GM12878 (cell line): Measurements from ENCODE around the gene TMEM212. TPM values are rescaled to one million over a fixed set of nuclear protein-coding genes. Genes with fewer than 3 reads are reported as not detected.

ENCODE experiments used
- ATAC-seq: fragments of 200-7000 bp; cut with Tn5 transposase; 3 replicates; pipeline ENCODE4 v1.9.1; 2020; ENCODE audit warnings: mild to moderate bottlenecking, moderate library complexity
- BruUV-seq: library from RNA; stranded (reverse); fragments of 400-500 nt; replicated peaks from 2 replicates; lab custom pipeline; 2021; lab: Mats Ljungman, UMichigan
- CTCF ChIA-PET: fragments of 300-600 bp; sonication (Branson Sonifier 250); formaldehyde crosslinking; extraction: SDS; loops from one replicate; lab custom pipeline; 2021; ENCODE audit warnings: inconsistent platforms; lab: Yijun Ruan, JAX
- POLR2A ChIA-PET: fragments of 350-600 bp; formaldehyde crosslinking; extraction: SDS; loops from one replicate; lab custom pipeline; 2021; ENCODE audit warnings: inconsistent platforms; lab: Charles Lee
- RAD21 ChIA-PET: fragments of 300-600 bp; sonication (Branson Sonifier 250); formaldehyde crosslinking; loops from one replicate; lab custom pipeline; 2023; ENCODE audit warnings: antibody characterized with exemption; ENCODE audit not compliant: unreplicated experiment; lab: Charles Lee
- SMC1A ChIA-PET: fragments of 300-600 bp; sonication (Branson Sonifier 250); formaldehyde crosslinking; loops from one replicate; lab custom pipeline; 2023; ENCODE audit not compliant: unreplicated experiment, uncharacterized antibody; lab: Charles Lee
- DNase-seq: peaks from one replicate; pipeline ENCODE4 v3.0.0-alpha.2; 2011; ENCODE audit warnings: low read depth, low spot score
- FAIRE-seq: peaks from 3 replicates; lab custom pipeline; 2011; peaks lifted over from hg19 to GRCh38; lab: Jason Lieb, UNC
- H2AFZ ChIP-seq: 2 replicates; pipeline ENCODE4 v1.6.0; 2011; ENCODE audit warnings: low read depth, low read length, control low read depth; ENCODE audit not compliant: control insufficient read depth
- H3K27ac ChIP-seq: 2 replicates; pipeline ENCODE4 v1.5.1; 2011; ENCODE audit warnings: control low read depth; ENCODE audit not compliant: control insufficient read depth, insufficient read depth
- H3K27me3 ChIP-seq, 2 experiments: replicated peaks in 1 of 2; 2 replicates each; pipeline versions ENCODE4 v1.6.0 to v1.6.1; 2011; ENCODE audit warnings: low read length in 1 of 2; ENCODE audit not compliant: control insufficient read depth in 2 of 2, insufficient read depth in 2 of 2
- H3K36me3 ChIP-seq, 2 experiments: 2 replicates each; pipeline ENCODE4 v1.5.1; 2011; ENCODE audit warnings: low read length in 1 of 2; ENCODE audit not compliant: control insufficient read depth in 2 of 2, insufficient read depth in 2 of 2
- H3K4me1 ChIP-seq: 2 replicates; pipeline ENCODE4 v1.6.1; 2011; ENCODE audit warnings: mild to moderate bottlenecking, low read length, moderate library complexity, mixed read lengths; ENCODE audit not compliant: control insufficient read depth, insufficient read depth
- H3K4me2 ChIP-seq: 2 replicates; pipeline ENCODE4 v1.6.0; 2011; ENCODE audit warnings: control low read depth; ENCODE audit not compliant: control insufficient read depth, insufficient read depth
- H3K4me3 ChIP-seq: fragments of 200-600 bp; sonication (generic); 2 replicates; pipeline ENCODE4 v1.5.1; 2016
- H3K79me2 ChIP-seq: 2 replicates; pipeline ENCODE4 v1.6.0; 2011; ENCODE audit warnings: low read length; ENCODE audit not compliant: control insufficient read depth, insufficient read depth
- H3K9ac ChIP-seq: 2 replicates; pipeline ENCODE4 v1.8.0; 2011; ENCODE audit warnings: low read length, control low read depth, mixed read lengths; ENCODE audit not compliant: control insufficient read depth, insufficient read depth
- H3K9me3 ChIP-seq: replicated peaks from 3 replicates; pipeline ENCODE4 v1.5.1; 2011; ENCODE audit warnings: mild to moderate bottlenecking, low read length; ENCODE audit not compliant: control insufficient read depth, insufficient read depth
- H4K20me1 ChIP-seq: 2 replicates; pipeline ENCODE4 v1.6.0; 2011; ENCODE audit not compliant: control insufficient read depth, insufficient read depth
- CREM ChIP-seq: IDR thresholded peaks from 2 replicates; pipeline ENCODE4 v1.6.1; 2014; ENCODE audit warnings: antibody characterized with exemption, low read depth
- HCFC1 ChIP-seq: fragments of 150-350 bp; IDR thresholded peaks from 2 replicates; pipeline ENCODE4 v1.6.1; 2014; ENCODE audit warnings: low read length
- JUND ChIP-seq: IDR thresholded peaks from 2 replicates; pipeline ENCODE4 v1.6.1; 2012; ENCODE audit warnings: low read depth, mild to moderate bottlenecking, low read length, improper control_type of control experiment, moderate library complexity
- MYB ChIP-seq: fragments of 150-350 bp; IDR thresholded peaks from 2 replicates; pipeline ENCODE4 v1.6.1; 2014; ENCODE audit warnings: mild to moderate bottlenecking, low read depth, low read length, borderline replicate concordance
- PAX8 ChIP-seq: fragments of 450-650 bp; IDR thresholded peaks from 2 replicates; pipeline ENCODE4 v1.6.1; 2017; ENCODE audit warnings: mild to moderate bottlenecking, moderate library complexity
- RB1 ChIP-seq: fragments of 450-650 bp; formaldehyde crosslinking; IDR thresholded peaks from 2 replicates; pipeline ENCODE4 v1.6.1; 2017; ENCODE audit warnings: mild to moderate bottlenecking, borderline replicate concordance
- RBBP5 ChIP-seq: fragments of 200-600 bp; sonication (generic); conservative IDR thresholded peaks from 2 replicates; pipeline ENCODE4 v1.6.1; 2016
- SMAD5 ChIP-seq: IDR thresholded peaks from 2 replicates; pipeline ENCODE4 v1.6.1; 2016; ENCODE audit warnings: antibody characterized with exemption, low read depth
- ZNF384 ChIP-seq: IDR thresholded peaks from 2 replicates; pipeline ENCODE4 v1.6.1; 2012; ENCODE audit warnings: low read depth, mild to moderate bottlenecking, low read length, improper control_type of control experiment, borderline replicate concordance
- in situ Hi-C: fragments of 300-500 bp; cut with MboI; formaldehyde crosslinking; loops from 9 replicates; pipeline ENCODE4 v1.14.3; 2018; ENCODE audit warnings: mixed read lengths
- intact Hi-C: fragments of 100-400 bp; cut with micrococcal nuclease; formaldehyde crosslinking; loops from one replicate; pipeline ENCODE4 v1.14.2; 2022; ENCODE audit not compliant: unreplicated experiment
- polyA plus RNA-seq, 11 experiments: library from polyadenylated mRNA; depleted of rRNA in 4 of 11; unstranded in 6 of 11; stranded (reverse) in 5 of 11; fragments of >200 nt; fragmentation: Nextera tagmentation in 4 of 11; fragmentation: Illumina TruSeq in 1 of 11; extraction: Ambion mirVana in 4 of 11; extraction: Trizol in 1 of 11; gene quantifications; 1 replicate in 1 of 11; 2 replicates in 10 of 11; pipeline versions ENCODE4 v1.2.1 to v1.2.3, GENCODE V29; 2011 to 2016; ENCODE audit warnings: inconsistent platforms in 2 of 11, missing spikeins in 2 of 11, low read depth in 1 of 11
- total RNA-seq, 4 experiments: library from RNA; depleted of rRNA in 3 of 4; stranded (reverse); fragments of >200 nt in 3 of 4; fragmentation: Illumina TruSeq in 1 of 4; extraction: Trizol in 1 of 4; gene quantifications; 2 replicates each; pipeline versions ENCODE4 v1.2.1 to v1.2.3, GENCODE V29; 2013 to 2021
- TF ChIP-seq, protein P1 (sequence below): IDR thresholded peaks from 2 replicates; pipeline ENCODE4 v1.6.1; 2012; ENCODE audit warnings: mild to moderate bottlenecking, low read depth, low read length
- TF ChIP-seq, protein P2 (sequence below): fragments of 450-650 bp; IDR thresholded peaks from 2 replicates; pipeline ENCODE4 v1.6.1; 2014; ENCODE audit warnings: mild to moderate bottlenecking

The TMEM212 gene
- total and polyA plus RNA-seq, 10 of the 15 experiments (the other 5 are each of a cell fraction or from before 2014, with no cell fraction given), result not detected

DNA sequence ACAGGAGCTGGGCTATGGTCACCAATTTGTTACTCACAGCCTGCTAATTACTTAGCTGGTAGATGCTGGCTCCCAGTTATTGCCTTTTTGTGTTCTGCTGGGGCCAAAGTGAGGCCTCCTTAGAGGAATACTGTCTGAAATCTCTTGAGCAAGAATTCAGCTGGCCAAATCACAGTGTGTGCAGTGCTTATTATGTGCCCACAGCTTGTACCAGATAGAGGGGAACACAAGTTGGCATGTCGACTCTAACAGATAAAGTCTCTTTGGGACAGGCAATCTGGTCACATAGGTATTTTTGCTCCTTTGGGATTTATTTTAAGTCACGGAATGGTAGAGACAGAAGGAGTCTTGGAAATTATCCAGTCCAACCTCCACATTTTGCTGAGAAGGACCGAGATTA, 6.3 kb upstream of the TMEM212 start (continued):
- TF ChIP-seq, protein P1, sequence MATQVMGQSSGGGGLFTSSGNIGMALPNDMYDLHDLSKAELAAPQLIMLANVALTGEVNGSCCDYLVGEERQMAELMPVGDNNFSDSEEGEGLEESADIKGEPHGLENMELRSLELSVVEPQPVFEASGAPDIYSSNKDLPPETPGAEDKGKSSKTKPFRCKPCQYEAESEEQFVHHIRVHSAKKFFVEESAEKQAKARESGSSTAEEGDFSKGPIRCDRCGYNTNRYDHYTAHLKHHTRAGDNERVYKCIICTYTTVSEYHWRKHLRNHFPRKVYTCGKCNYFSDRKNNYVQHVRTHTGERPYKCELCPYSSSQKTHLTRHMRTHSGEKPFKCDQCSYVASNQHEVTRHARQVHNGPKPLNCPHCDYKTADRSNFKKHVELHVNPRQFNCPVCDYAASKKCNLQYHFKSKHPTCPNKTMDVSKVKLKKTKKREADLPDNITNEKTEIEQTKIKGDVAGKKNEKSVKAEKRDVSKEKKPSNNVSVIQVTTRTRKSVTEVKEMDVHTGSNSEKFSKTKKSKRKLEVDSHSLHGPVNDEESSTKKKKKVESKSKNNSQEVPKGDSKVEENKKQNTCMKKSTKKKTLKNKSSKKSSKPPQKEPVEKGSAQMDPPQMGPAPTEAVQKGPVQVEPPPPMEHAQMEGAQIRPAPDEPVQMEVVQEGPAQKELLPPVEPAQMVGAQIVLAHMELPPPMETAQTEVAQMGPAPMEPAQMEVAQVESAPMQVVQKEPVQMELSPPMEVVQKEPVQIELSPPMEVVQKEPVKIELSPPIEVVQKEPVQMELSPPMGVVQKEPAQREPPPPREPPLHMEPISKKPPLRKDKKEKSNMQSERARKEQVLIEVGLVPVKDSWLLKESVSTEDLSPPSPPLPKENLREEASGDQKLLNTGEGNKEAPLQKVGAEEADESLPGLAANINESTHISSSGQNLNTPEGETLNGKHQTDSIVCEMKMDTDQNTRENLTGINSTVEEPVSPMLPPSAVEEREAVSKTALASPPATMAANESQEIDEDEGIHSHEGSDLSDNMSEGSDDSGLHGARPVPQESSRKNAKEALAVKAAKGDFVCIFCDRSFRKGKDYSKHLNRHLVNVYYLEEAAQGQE, result no peak
- TF ChIP-seq JUND, result no peak
- no peak for TF ChIP-seq SMAD5

DNA sequence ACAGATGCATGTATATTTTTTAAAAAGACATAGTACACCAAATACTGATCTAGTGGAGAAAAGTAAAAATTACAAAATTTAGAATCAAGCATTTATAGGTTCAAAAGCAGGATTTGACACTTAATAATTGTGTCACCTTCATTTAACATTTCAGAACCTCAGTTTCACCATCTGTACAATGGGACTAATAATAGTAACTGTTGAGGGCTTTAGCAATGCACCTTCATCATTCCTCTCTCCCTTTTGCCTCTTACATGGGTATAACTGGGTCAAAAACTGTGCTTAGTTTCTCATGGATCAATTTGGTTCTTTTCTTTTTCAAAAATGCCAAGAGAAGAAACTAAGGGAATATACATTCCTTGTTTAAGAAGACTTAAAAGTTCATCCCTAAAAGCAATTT, 5.5 kb upstream of the TMEM212 start:
- no TSS peak for BruUV-seq
- in situ Hi-C loops, result loop anchor here (5.0 kb wide), 1 partner anchor 190 kb away; no protein-coding TSS in a partner anchor

More for the DNA sequence above, 5.5 kb upstream of the TMEM212 start:
- FAIRE-seq (no peak), ATAC-seq (no peak), DNase-seq (no peak)
- no peak overlapping the region for H3K9ac ChIP-seq
- H3K9me3 ChIP-seq, result no peaks in the 10 kb centered on the region
- ChIA-PET POLR2A (interaction anchor here (0.6 kb wide), 1 partner anchor 16 kb away, joined by 6 read pairs; no protein-coding TSS in a partner anchor), RAD21 (interaction anchor here (3.0 to 13.1 kb wide), 4 partner anchors 8 to 504 kb away, joined by 11 to 333 read pairs (median 20); no protein-coding TSS in a partner anchor), CTCF (interaction anchor here (0.8 to 11.8 kb wide), 8 partner anchors 8 to 876 kb away, joined by 3 to 274 read pairs (median 5); no protein-coding TSS in a partner anchor), SMC1A (interaction anchor here (0.6 to 3.7 kb wide), 10 partner anchors 9 to 504 kb away, joined by 3 to 23 read pairs (median 3); no protein-coding TSS in a partner anchor)
- intact Hi-C loops, result loop anchor here (10.0 kb wide), 2 partner anchors 653 to 793 kb away; no protein-coding TSS in a partner anchor
- no peak overlapping the region for H2AFZ ChIP-seq
- no peak overlapping the region for H3K4me3 ChIP-seq
- H3K4me1 ChIP-seq, result 0 out of 2 replicates have a peak, but pooled peaks cover 3% of the 10 kb centered on the region
- no peak overlapping the region for H3K4me2 ChIP-seq
- TF ChIP-seq RBBP5 (no peak), RB1 (no peak), PAX8 (no peak), CREM (no peak), ZNF384 (no peak), HCFC1 (no peak), MYB (no peak)
- TF ChIP-seq, protein P2, sequence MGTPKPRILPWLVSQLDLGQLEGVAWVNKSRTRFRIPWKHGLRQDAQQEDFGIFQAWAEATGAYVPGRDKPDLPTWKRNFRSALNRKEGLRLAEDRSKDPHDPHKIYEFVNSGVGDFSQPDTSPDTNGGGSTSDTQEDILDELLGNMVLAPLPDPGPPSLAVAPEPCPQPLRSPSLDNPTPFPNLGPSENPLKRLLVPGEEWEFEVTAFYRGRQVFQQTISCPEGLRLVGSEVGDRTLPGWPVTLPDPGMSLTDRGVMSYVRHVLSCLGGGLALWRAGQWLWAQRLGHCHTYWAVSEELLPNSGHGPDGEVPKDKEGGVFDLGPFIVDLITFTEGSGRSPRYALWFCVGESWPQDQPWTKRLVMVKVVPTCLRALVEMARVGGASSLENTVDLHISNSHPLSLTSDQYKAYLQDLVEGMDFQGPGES, result no peak
- no peak overlapping the region for H3K27ac ChIP-seq
- no peaks in the 10 kb centered on the region for H3K79me2 ChIP-seq
- no peaks in the 10 kb centered on the region for H4K20me1 ChIP-seq
- no peaks in the 10 kb centered on the region; a peak in 1 of 4 replicates for H3K27me3 ChIP-seq
- H3K36me3 ChIP-seq, result no peaks in the 10 kb centered on the region
